Measurements from ENCODE around the gene ASPN.

Gene ASPN

DNA sequence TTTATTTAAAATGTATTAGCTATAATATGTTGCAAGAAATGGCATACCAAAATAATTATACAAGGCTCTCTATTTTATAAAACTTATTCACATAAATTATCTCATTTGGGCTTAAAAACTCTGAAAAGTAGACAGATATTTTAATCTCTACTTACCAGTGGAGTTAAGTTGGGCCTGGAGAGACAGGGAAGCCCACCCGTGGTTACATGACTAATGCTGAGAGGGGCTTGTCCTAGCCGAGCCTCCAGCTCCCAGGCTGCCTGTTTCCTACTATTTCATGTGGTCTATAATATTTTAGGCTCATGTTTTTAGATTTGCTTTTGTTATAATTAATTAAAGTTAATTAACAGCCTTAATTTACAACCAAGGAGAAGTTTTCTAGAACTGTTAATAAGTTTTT is 20.9 kb upstream of the ASPN start:
- no peak for DNase-seq

DNA sequence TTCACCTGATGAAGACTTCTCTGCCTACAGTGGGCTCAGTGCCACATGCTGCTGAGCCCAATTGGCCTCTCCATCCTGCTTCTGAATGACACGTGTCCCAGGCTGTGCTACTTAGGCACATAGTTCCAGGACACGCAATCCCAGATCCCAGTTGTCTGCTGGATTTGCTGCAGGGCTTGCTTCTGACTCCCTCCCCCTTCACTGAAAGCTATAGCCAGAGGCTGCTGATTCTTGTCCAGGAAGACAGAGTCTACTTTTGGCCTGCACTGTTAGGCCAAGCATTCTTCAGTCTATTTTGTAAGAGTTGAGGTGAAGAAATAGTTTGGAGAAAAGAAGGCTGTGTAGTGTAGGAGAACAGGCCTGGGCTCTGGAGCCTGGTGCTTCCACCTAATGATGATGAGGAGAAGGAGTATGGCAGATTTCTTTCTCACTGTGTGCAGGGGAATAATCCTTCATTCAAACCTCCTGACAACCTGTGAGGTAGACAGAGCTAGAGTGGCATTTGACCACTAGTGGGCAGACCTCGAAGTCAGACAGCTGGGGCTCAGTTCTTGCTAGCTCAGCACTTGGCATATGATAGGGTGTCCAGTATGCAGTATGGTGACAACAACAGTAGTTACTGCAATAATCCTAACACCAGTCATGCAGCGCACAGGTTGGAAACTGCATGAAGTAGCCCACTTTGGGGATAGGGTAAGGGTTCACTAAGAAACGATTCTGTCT is 19.5 kb upstream of the ASPN start:
- DNase-seq = no peak

DNA sequence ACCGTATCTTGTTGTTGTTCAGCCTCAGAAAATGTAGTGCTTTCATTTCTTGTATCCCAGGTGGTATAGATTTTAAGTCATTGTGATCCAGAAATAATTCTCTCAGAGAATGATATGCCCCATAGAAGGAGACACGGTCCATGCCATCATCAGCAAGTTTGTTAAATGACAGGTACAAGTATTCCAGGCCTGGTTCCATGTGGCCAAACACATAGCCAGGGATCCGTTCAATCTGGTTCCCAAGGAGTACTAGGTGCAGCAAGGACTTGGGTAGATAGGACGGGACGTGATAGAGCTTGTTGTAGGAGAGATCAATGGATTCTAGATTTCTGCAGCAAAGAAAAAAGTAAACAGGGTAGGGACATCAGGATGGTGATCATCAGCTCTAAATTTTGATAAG is 18.4 kb upstream of the ASPN start:
- DNase-seq = no peak

DNA sequence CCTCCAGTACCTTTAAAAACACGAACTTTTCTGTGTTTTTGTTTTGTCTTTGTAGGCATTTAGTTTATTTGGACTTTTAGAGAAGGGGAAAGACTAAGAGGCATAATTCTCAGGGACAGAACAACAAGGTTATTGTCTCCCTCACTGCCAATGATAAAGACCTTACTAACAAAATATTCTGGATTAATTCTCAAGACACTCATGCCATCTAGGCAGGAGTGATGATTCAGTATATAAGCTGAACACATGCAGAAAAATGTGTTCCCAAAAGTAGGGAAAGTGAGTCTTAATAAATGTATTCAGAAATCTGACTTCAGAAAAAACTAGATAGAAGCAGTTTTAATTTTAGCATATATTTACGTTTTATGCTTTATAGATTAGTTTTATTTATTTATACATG is 17.4 kb upstream of the ASPN start:
- no peak for DNase-seq

DNA sequence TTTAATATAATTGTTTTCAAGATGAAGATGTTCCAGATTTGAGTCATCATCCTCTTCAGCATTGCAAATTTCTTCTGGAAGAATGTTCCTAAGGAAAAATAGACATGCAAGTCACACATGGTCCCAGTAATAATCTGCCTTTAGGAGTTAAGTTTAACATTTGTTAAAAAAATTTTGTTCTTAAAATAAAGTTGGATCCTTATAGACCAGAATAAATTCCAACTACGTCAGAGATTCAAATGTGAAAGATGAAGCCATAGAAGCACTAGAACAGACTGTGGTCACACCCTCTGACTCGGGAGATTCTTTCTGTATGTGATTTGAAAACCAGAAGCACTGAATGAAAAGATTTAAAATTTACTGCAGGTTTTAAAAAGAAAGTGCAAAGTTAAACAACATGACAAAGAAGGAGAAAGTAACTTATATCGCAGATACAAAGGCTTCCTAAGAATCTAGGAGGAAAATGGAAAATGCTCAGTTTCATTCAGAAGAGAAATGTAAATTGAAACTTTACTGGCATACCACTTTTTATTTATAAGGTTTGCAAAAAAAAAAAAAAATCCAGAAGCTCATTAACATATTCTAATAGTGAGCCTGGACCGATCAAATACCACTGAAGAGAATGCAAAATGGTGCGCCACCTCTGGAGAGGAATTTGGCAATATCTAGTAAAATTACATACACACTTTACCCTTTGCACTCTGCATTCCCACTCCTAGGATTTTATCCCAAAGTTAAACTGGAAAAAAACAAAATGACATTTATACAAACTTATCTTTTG is 14.3 kb upstream of the ASPN start:
- DNase-seq = no peak

DNA sequence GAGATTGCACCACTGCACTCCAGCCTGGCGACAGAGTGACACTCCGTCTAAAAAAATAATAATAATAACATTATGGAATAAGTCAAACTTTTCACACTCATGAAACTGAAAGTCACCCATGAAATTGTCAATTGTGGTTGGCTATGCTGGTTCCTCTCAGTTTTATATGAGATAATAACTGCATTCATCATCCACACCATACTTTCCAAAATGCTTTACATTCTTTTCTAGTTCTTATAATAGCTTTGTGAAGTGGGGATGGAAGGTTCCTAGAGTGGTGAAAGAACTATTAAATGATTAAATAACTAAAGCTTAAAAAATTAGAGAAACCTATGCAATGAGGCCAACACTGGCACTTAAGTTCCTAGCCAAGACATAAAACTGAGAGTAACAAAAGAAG is 12.6 kb upstream of the ASPN start:
- DNase-seq = no peak

DNA sequence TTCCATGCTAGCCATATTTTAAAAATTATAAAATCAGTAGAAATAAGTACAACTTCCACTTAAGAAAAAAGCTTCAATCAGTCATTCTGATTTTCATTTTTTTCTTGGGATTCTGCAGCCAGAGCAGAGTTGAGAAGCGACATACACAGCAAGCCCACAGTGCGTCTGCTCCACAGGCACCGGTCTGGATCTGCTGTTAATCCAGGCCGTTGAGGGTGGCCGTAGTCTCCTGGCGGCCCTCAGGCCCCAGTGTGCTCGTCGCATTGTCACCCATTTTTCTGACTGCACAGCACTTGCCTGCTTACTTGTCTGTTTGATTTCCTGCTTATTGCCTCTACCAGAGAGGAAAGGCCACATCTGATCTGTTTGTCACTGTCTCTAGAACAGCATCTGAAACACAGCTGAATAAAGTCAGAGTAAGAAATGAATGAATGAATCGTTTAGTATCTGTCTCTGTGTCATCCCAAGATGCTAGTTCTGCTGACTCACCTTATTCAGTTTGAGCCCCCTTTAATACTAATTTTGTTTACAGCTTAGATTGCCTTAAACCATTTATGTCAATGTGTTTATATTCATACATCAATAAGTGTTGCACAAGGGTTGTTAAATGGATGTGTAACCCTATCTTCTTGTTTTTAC is 11.6 kb upstream of the ASPN start:
- DNase-seq = no peak

DNA sequence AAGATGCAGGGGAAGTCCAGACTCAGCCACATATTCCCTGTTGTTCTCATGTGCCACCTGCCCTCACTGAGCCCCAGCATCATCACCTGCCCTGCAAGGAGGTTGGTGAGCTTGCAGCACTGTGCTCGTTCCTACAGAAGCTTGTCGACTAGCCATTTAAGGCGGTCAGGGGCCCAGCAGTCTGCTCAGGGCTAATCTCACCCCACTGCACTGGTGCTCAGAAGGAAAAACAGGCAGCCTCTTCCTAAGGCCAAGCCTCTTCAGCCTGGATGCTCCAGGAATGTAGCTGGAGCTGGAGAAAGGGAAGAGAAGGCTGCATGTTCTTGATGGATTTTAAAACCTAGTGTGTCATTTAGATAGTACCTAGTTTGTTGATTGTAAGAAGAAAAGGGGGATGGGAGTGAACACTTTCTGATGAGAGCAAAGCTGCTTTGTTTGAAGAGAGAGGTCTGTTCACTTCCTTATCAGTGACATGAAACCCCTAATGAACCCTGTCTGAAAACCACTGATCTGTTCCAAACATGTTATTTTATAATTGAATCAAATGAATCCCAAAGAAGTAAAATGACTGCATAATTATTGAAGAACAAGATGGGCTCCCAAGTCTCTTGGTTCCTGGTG is 10.6 kb upstream of the ASPN start:
- no peak for DNase-seq

DNA sequence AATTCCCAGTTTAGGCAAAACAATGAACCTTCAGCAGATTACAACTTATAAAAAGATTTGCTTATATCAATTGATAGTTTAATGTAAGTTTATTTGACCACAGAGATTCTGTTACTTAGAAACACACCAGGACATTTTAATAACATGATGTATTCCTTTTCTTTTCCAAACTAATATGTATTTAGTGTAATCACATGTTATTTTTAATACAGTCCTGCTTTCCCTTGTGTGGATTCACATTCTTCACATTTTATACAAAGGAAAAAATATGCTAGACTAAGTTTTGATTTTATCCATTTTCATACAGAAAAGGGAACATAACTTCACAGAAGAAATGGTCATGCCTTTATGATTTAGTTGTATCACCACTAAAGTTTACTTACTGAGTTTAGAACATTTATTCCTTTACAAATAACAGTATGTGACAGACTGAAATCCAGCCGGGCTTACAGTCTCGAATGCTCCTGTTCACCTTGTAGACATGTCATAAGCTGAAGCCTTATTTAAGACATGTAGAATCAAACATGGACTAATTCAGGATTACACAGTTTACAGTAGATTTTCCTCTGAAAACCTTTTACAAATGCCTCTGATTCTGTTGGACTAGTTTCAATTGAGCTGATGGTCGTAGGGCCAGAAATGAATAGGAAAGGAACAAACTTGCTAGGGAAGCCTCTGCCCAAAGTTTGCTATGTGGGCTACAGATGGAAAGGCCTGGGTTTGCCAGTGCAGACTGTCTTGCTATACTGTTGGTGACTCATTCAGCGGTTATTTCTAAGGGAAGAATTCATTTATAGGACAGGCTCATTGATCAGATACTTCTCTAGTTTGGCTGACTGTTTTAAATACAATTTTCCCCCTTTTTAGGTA is 6.6 kb upstream of the ASPN start:
- no peak for DNase-seq

DNA sequence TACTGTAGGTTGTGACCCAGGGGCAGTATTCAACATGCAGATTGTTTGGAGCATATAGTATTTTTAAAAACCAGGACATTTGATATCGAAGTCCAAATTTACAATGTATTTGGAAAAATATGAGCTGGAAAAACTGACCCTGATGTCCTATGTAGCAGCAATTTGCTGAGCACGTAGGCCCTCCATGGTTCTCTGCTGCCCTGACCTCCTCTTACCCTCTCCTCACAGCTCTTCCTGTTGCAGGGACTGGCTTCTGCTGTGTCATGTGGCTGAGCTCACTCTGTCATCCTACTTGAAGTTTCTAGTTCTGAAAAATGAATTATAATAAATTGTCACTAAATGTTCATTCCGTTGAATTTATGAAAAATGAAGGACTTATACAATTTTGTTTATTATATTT is 4.1 kb upstream of the ASPN start:
- DNase-seq = no peak

DNA sequence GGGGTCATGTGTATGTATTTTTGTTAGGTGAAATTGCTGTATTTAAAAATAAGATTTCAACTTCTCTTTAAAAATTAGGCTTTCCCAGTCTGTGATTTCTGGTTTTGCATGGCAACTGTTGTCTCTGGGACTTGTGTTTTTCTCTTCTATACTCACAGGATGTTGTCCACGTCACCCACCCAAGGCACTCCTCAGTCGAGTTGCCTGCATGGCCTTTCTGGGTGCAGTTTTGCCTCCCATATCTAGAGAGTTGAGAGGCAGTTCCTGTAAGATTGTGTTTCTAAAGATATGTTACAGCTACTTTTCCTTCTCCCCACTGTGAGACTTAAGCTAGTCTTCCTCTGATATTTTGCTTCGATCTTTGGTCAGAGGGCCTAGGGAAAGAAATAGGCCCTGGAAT is 2.3 kb upstream of the ASPN start:
- no peak for DNase-seq

DNA sequence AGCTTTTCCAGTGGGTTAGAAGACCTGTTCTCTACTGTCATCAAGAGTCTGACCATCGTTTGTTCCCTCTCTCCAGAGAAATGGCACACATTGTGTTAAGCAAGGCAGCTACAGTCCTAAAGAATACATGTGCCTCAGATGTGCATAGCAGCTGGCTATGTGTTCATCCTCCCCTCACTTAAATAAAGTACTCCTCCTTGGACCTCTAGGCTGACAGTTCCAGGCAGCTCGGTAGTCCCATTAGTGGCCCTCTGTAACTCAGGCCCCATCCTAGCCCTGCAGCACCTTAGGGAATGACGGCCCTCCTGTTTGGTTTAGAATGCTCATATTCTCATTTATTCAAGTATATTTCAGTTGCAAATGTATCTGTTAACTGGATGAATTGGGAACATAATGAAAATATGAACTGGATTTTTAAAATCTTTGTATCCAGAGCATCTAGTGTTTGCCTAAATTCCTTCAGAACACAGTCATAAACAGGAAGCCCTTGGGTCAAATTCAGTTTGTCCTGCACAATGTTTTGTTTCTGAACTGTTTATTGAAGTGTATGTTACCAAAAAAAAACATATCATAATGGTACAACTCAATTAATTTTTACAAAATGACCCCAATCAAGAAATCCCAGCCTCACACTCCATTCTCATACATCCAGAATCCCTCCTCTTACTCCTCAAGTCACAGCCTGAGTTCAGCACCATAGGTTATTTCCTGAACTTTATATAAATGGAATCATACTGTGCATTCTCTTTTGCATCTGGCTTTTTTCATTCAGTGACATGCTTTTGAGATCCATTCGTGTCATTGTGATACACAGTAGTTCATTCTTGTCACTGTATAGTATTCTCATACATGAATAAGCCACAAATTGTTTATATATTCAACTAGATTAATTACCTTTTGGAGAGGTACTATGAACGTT is 1.6 kb upstream of the ASPN start:
- no peak for DNase-seq

DNA sequence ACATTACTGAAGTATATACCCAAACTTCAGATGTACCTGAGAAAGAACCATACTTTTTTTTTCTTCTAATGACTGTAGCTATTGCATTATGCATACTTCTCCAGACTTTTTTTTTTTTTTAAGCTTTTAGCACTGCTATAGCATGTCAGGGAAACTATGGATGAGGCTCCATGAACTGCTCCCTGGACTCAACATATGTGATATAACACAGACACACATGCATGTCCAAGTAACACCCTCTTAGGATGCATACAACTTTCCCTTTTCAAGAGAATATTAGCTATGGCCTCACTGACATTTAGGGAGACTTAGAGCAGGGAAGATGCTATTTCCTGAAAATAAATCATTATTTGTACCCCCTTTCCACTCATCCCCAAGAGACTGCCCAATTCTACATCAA is 499 bp upstream of the ASPN start:
- DNase-seq = no peak

DNA sequence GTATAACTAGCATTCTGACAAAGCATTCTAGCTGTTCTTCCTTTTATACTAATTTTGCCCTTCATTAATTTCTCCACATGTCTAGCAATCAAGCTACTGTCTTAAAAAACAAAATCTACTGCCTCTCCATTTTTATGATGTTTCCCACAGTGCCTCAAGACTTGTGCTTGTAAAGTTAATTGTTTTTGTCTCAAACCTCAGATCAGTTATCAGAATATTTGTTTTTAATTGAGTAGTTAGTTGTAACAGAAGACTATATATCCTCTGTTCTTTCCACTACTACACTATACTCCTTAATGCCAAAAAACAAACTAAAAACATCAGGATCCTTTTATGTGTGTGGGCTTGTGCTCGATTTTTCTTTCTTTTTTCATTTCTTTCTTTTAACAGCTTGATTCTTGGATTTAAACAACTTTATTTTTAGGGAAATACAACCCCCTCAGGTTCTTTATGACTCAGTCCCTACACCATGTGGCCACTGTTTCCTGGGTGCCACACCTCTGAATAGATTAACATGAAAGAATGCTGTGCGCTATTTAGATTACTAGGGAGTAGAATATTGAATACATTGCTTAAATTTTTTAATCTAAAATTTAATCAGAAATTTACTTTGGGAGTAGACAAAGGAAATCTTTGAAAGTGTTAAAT is 1.2 kb downstream of the ASPN start:
- no peak for DNase-seq

DNA sequence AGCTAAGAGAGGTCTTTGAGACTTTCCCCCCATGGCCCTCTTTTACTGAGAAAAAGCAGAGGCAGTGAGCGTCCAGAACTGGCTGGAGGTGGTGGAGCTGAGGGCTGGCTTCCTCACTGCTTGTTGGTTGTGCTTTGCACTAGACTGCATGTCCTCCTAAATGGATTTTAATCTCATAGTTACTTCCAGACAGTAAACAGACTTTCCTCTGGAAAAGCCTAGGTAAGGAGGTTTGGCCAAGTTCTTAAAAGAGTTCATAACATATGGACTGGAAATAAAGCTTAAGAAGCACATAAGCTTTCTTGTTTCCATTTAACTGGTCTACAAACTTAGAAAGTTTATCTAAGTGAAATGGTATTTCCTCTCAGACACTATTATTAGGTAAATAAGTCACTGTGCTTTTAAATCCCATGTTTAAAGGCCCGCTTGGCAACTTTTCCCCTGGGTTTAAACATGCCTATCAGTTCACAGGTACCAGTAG is 2.0 kb downstream of the ASPN start:
- DNase-seq = no peak

DNA sequence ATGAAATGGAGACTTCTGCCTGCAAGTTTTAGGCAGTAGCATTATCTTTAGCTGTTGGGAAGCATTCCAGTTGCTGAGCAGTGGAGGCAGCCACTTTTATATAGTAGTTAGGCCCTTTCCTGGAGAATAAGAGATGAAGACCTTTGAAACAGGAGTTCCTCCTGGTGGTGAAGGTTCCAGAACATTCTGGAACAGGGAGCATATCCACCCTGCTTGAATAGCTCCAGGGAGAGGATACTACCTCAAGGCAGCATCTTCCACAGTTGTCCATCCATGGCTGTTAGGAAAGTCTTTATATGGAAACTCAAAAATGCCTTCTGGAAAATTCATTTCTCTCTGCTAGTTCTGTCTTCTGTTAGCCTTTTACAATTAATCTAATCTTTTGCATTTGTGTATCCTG is 3.0 kb downstream of the ASPN start:
- DNase-seq = no peak

DNA sequence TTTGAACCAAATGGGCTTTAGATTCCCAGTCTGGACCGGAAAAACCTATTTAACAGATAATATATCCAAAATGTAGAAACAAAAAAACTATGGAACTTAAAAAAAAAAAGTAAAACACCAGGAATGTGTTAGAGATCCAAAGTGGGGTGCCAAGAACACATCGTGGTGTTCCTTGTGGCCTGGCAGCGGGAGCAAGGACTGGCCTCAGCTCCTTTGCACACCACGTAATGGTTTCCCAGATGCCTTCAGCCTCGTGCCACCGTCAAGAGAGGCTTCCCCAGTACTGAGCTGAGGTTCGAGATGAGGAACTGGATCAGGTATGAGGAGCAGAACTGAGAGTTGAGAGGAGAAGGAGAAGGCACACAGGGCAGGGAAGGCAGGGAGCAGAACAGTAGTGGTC is 3.5 kb downstream of the ASPN start:
- no peak for DNase-seq

DNA sequence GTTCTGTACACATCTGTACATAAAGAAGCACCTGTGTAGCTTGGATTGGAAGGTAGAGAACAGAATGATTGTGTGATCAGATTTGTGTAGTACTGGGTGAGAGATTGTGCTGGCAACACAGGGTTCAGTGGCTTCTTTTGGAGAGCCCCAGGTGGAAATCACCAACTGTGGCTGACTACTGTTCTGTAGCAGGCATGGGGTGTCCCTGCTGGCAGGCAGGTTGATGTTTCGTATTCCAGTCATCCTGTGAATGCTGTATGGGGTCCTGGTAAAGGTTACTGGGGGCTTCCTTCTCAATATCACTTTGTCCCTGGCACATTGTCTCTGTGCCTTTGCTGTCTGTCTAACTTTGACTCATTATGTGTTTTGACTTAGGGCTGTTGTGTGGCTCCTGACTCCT is 5.3 kb downstream of the ASPN start:
- no peak for DNase-seq

DNA sequence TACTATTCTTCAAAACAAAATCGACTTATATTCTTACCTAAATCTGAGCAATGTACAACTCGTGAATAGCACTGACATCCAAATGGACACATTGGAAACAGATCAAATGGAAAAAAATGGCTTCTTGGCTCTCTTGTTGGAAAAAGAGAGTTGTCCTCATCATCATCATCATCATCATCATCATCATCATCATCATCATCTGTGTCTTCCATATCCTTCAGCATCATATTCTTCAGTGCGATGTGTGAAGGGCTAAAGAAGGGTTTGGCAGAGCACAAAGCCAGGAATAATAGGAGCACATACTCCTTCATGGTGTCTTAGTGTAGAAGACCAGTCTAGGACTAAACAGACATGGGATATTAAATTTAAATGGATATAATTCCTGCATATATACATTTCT is 7.7 kb downstream of the ASPN start:
- DNase-seq = no peak

DNA sequence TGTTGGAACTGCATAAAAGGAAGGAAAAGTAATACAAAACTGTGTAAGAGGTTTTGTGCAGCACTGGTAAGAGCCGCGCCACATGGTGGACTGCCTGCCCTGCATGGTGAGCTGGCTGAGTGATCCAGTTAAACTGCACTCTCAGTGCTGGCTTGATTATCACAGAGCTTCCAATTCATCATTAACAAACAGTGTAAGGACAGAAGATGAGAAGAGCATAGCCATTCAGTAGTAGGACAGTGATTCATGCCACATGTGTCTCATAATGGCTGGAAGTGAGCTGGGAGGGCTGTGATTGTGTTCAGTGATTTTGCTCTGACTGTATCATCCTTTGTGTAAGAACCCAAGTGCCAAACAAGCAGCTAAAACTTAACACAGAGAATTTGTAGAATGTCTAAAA is 14.1 kb downstream of the ASPN start:
- no peak for DNase-seq

DNA sequence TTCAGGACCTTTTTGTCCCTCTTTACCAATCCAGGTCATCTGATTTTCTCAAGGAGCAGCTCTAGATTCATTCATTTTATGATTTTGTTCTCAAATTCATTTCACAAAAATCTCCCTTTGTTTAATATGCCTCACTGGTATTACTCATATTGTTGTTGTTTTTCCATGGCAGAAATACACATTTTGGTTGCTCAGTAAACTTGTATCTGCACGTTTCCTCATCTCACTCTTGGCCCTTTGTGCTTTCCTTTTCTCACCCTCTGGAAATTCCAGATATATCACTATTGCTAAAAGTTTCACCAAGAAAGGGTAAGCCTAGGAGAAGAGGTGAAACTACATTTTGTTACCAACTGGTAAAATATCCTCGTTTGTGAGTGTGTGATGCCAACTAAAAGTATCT is 14.8 kb downstream of the ASPN start:
- no peak for DNase-seq

Data from activated CD8-positive, alpha-beta memory T cell treated with anti-CD3 and anti-CD28 coated beads for 24 hours (primary cell).